ENCODE results near the gene EHD4.

GRCh38 chr15:41974041-41974440 lies 1.7 kb upstream of the EHD4 start:
- TF ChIP-seq CTCF (optimal IDR thresholded peaks at IDR 0.05 in 1 of 3, IDR thresholded peaks at IDR 0.05 in 1 of 3, conservative IDR thresholded peaks at IDR 0.05 in 1 of 3; ENCODE audit: extremely low read depth in 1 of 3, insufficient read depth in 2 of 3, low read length in 3 of 3) (no peak), EZH2 (IDR thresholded peaks at IDR 0.05; ENCODE audit: low read length) (no peak)
